ENCODE measurements around the gene ADISSP. TPM values are rescaled to one million over a fixed set of nuclear protein-coding genes. Genes with fewer than 3 reads are reported as not detected.

The ADISSP gene
- total RNA-seq, 1 experiment from 2014 or later, result 99.4 TPM

- POLR2A ChIA-PET, result interaction anchor here (0.6 kb wide), 1 partner anchor 10 kb away, joined by 3 read pairs; no protein-coding TSS in a partner anchor
- Histone ChIP-seq H3K9me3 (ENCODE audit: control insufficient read depth in 1 of 2, insufficient read depth in 1 of 2, low read depth in 1 of 2, low read length in 2 of 2) (no peaks in the 10 kb centered on the region), H4K20me1 (ENCODE audit: insufficient read depth) (no peaks in the 10 kb centered on the region), H3K27ac (ENCODE audit: low read depth, low read length) (peak overlapping the region; percentile 100), H3K79me2 (ENCODE audit: insufficient read depth, low read length) (peaks cover 38% of the 10 kb centered on the region), H3K9ac (ENCODE audit: low read length) (no peak overlapping the region), H3K36me3 (ENCODE audit: control insufficient read depth in 1 of 2, insufficient read depth in 2 of 2, low read length in 2 of 2) (peaks cover 23 to 61% of the 10 kb centered on the region in 2 experiments), H3K4me1 (ENCODE audit: control insufficient read depth in 1 of 2, insufficient read depth in 2 of 2, low read length in 2 of 2) (peaks cover 49 to 79% of the 10 kb centered on the region in 2 experiments), H3K9me2 (ENCODE audit: insufficient read depth) (no peaks in the 10 kb centered on the region), H3K4me3 (replicated peaks in 1 of 2; ENCODE audit: low read depth in 1 of 2, low read length in 2 of 2) (no peak overlapping the region), H2AFZ (ENCODE audit: low read depth, low read length, poor library complexity, severe bottlenecking) (no peak overlapping the region), H3K4me2 (ENCODE audit: low read length) (no peak overlapping the region), H3K27me3 (ENCODE audit: insufficient read depth, low read length) (no peaks in the 10 kb centered on the region)
- no peak for ATAC-seq
- no peak for DNase-seq (ENCODE audit: low read depth, low spot score)
- CTCF ChIA-PET, result interaction anchor here (1.6 kb wide), 1 partner anchor 8 kb away, joined by 5 read pairs; the partner anchor contains the start of gene CDC25B
- BruUV-seq (replicated peaks), result no TSS peak
- no peak for TF ChIP-seq CBX3 (IDR thresholded peaks at IDR 0.05; ENCODE audit: low read depth)
- TF ChIP-seq SP1 (IDR thresholded peaks at IDR 0.05; ENCODE audit: low read depth), result no peak
- TF ChIP-seq ZNF274 (IDR thresholded peaks at IDR 0.05; ENCODE audit: low read depth, low read length), result no peak
- TF ChIP-seq SIN3A (IDR thresholded peaks at IDR 0.05; ENCODE audit: low read depth), result no peak
- intact Hi-C loops (cut with micrococcal nuclease), result no loop called here
- RAD21 ChIA-PET (ENCODE audit: low non-redundant PET in 1 of 2, low total read pairs in 2 of 2, uncharacterized antibody in 2 of 2, unreplicated experiment in 2 of 2), result no interaction called here
These were observed 36.8 kb upstream of the ADISSP start for GRCh38 chr20:3804254-3804751.

DNA sequence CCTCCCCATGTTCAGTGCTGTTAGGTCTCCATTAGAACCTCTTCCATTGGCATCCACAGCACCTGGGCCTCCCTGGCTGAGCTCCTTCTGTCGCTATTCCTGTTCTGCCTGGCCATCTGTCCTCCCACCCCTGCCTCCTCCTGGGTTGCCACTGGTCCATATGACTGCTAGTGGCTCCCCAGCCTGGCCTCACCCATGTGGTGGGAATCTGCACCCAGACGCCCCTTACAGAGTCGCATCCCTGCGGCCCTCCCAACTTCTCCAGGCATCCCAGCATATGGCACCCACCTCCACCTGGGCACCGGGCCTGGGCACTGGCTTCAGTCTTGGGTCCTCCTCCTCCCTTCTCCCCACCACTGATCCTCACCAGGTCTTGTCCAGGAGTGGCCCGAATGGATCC is 36.3 kb upstream of the ADISSP start:
- CTCF ChIA-PET, result no interaction called here
- intact Hi-C loops (cut with micrococcal nuclease), result no loop called here
- Histone ChIP-seq H3K9me3 (ENCODE audit: control insufficient read depth in 1 of 2, insufficient read depth in 1 of 2, low read depth in 1 of 2, low read length in 2 of 2) (no peaks in the 10 kb centered on the region), H3K4me2 (ENCODE audit: low read length) (no peak overlapping the region), H3K9ac (ENCODE audit: low read length) (no peak overlapping the region), H3K27me3 (ENCODE audit: insufficient read depth, low read length) (no peaks in the 10 kb centered on the region), H3K36me3 (ENCODE audit: control insufficient read depth in 1 of 2, insufficient read depth in 2 of 2, low read length in 2 of 2) (peaks cover 25 to 65% of the 10 kb centered on the region in 2 experiments), H3K4me1 (ENCODE audit: control insufficient read depth in 1 of 2, insufficient read depth in 2 of 2, low read length in 2 of 2) (peaks cover 54 to 84% of the 10 kb centered on the region in 2 experiments), H3K27ac (ENCODE audit: low read depth, low read length) (peak overlapping the region; percentile 100), H3K9me2 (ENCODE audit: insufficient read depth) (no peaks in the 10 kb centered on the region), H2AFZ (ENCODE audit: low read depth, low read length, poor library complexity, severe bottlenecking) (no peak overlapping the region), H3K79me2 (ENCODE audit: insufficient read depth, low read length) (peaks cover 42% of the 10 kb centered on the region), H3K4me3 (replicated peaks in 1 of 2; ENCODE audit: low read depth in 1 of 2, low read length in 2 of 2) (no peak overlapping the region), H4K20me1 (ENCODE audit: insufficient read depth) (no peaks in the 10 kb centered on the region)
- TF ChIP-seq, protein P1, sequence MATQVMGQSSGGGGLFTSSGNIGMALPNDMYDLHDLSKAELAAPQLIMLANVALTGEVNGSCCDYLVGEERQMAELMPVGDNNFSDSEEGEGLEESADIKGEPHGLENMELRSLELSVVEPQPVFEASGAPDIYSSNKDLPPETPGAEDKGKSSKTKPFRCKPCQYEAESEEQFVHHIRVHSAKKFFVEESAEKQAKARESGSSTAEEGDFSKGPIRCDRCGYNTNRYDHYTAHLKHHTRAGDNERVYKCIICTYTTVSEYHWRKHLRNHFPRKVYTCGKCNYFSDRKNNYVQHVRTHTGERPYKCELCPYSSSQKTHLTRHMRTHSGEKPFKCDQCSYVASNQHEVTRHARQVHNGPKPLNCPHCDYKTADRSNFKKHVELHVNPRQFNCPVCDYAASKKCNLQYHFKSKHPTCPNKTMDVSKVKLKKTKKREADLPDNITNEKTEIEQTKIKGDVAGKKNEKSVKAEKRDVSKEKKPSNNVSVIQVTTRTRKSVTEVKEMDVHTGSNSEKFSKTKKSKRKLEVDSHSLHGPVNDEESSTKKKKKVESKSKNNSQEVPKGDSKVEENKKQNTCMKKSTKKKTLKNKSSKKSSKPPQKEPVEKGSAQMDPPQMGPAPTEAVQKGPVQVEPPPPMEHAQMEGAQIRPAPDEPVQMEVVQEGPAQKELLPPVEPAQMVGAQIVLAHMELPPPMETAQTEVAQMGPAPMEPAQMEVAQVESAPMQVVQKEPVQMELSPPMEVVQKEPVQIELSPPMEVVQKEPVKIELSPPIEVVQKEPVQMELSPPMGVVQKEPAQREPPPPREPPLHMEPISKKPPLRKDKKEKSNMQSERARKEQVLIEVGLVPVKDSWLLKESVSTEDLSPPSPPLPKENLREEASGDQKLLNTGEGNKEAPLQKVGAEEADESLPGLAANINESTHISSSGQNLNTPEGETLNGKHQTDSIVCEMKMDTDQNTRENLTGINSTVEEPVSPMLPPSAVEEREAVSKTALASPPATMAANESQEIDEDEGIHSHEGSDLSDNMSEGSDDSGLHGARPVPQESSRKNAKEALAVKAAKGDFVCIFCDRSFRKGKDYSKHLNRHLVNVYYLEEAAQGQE (IDR thresholded peaks at IDR 0.05; ENCODE audit: low read depth), result no peak
- TF ChIP-seq ELF1 (IDR thresholded peaks at IDR 0.05; ENCODE audit: borderline replicate concordance, low read depth) (no peak), CEBPB (IDR thresholded peaks at IDR 0.05; ENCODE audit: low read depth) (no peak), YY1 (IDR thresholded peaks at IDR 0.05; ENCODE audit: extremely low read depth, insufficient replicate concordance, low read depth, low read length) (no peak), SIN3A (IDR thresholded peaks at IDR 0.05; ENCODE audit: low read depth) (no peak), TCF7L2 (IDR thresholded peaks at IDR 0.05; ENCODE audit: borderline replicate concordance, extremely low read depth, insufficient read depth, insufficient read length) (no peak), ATF3 (IDR thresholded peaks at IDR 0.05) (no peak), POLR2A (IDR thresholded peaks at IDR 0.05; ENCODE audit: borderline replicate concordance, extremely low read depth, insufficient read depth, insufficient read length) (no peak), CBX3 (IDR thresholded peaks at IDR 0.05; ENCODE audit: low read depth) (no peak)
- TF ChIP-seq, protein P2, sequence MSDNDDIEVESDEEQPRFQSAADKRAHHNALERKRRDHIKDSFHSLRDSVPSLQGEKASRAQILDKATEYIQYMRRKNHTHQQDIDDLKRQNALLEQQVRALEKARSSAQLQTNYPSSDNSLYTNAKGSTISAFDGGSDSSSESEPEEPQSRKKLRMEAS (IDR thresholded peaks at IDR 0.05), result no peak
- TF ChIP-seq, protein P3, sequence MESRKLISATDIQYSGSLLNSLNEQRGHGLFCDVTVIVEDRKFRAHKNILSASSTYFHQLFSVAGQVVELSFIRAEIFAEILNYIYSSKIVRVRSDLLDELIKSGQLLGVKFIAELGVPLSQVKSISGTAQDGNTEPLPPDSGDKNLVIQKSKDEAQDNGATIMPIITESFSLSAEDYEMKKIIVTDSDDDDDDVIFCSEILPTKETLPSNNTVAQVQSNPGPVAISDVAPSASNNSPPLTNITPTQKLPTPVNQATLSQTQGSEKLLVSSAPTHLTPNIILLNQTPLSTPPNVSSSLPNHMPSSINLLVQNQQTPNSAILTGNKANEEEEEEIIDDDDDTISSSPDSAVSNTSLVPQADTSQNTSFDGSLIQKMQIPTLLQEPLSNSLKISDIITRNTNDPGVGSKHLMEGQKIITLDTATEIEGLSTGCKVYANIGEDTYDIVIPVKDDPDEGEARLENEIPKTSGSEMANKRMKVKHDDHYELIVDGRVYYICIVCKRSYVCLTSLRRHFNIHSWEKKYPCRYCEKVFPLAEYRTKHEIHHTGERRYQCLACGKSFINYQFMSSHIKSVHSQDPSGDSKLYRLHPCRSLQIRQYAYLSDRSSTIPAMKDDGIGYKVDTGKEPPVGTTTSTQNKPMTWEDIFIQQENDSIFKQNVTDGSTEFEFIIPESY (IDR thresholded peaks at IDR 0.05; ENCODE audit: extremely low read depth, insufficient replicate concordance, low read length), result no peak
- ATAC-seq (no peak), DNase-seq (ENCODE audit: low read depth, low spot score) (no peak)
- RAD21 ChIA-PET (ENCODE audit: low non-redundant PET in 1 of 2, low total read pairs in 2 of 2, uncharacterized antibody in 2 of 2, unreplicated experiment in 2 of 2), result no interaction called here
- BruUV-seq (replicated peaks), result no TSS peak
- POLR2A ChIA-PET, result interaction anchor here (0.6 kb wide), 1 partner anchor 10 kb away, joined by 3 read pairs; no protein-coding TSS in a partner anchor

Measured in HCT116 (cell line).